GM12865 (cell line): Measurements from ENCODE around the gene MICU2.

Experiments used
- DNase-seq: peaks from one replicate; pipeline ENCODE4 v3.0.0; 2010; ENCODE audit warnings: low read depth
- H3K4me3 ChIP-seq: 2 replicates; pipeline ENCODE4 v1.5.1; 2011; ENCODE audit warnings: mild to moderate bottlenecking, low read depth, low read length, control low read depth
- CTCF ChIP-seq: IDR thresholded peaks from 2 replicates; pipeline ENCODE4 v1.5.1; 2011; ENCODE audit warnings: low read length, control low read depth, low read depth, inconsistent platforms; ENCODE audit not compliant: insufficient read depth; ENCODE audit errors: missing control alignments

MICU2 gene

GRCh38 chr13:21546372-21546771 is 57.6 kb downstream of the MICU2 start:
- no peak overlapping the region for H3K4me3 ChIP-seq
- DNase-seq, result no peak
- no peak for TF ChIP-seq CTCF

- DNase-seq, result no peak
- no peak overlapping the region for H3K4me3 ChIP-seq
- TF ChIP-seq CTCF, result no peak
Observed at GRCh38 chr13:21544515-21544914, 59.5 kb downstream of the MICU2 start.

GRCh38 chr13:21542563-21542962 is 61.4 kb downstream of the MICU2 start:
- no peak for TF ChIP-seq CTCF
- no peak overlapping the region for H3K4me3 ChIP-seq
- no peak for DNase-seq

GRCh38 chr13:21541980-21542379 is 62.0 kb downstream of the MICU2 start:
- no peak for TF ChIP-seq CTCF
- DNase-seq, result peak; percentile 29
- H3K4me3 ChIP-seq, result no peak overlapping the region

GRCh38 chr13:21541271-21541670 is 62.7 kb downstream of the MICU2 start:
- no peak for DNase-seq
- no peak for TF ChIP-seq CTCF

GRCh38 chr13:21539687-21540086 is 64.3 kb downstream of the MICU2 start:
- H3K4me3 ChIP-seq, result no peak overlapping the region
- DNase-seq, result no peak
- no peak for TF ChIP-seq CTCF

More at GRCh38 chr13:21541271-21541670, 62.7 kb downstream of the MICU2 start:
- no peak overlapping the region for H3K4me3 ChIP-seq

- no peak for DNase-seq
- no peak for TF ChIP-seq CTCF
Observed at GRCh38 chr13:21538753-21539152, 65.2 kb downstream of the MICU2 start.

More at GRCh38 chr13:21538753-21539152, 65.2 kb downstream of the MICU2 start:
- no peak overlapping the region for H3K4me3 ChIP-seq
